Measurements from ENCODE around the gene MSI2. TPM values are rescaled to one million over a fixed set of nuclear protein-coding genes. Genes with fewer than 3 reads are reported as not detected.

The MSI2 gene
- total and polyA plus RNA-seq, 7 experiments from 2014 or later, result 3.3 to 169 (median 125) TPM

DNA sequence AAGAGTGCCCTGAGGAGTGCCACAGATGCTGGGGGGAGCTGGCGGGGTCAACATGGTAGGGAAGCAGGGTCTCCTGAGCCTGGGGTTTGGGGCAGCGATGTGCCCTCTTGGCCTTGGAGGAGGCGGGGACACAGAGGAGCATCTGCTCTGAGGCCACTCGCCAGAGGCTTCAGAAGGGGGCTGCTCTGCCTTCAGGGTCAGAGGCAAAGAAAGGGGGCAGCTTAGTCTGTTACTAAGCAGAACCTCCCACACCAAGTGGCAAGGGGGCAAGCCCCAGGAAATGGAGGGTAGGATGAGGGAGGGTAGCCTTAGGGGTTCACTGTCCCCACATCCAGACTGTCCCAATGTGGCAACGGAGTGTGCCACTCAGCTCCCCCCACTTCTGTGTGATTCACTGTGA is 470.5 kb downstream of the MSI2 start:
- ATAC-seq (no peak), DNase-seq (no peak)
- H3K4me3 ChIP-seq (ENCODE audit: low read length), result no peak overlapping the region
- no peaks in the 10 kb centered on the region for H3K27me3 ChIP-seq (ENCODE audit: control insufficient read depth in 2 of 2, insufficient read depth in 2 of 2, low read length in 2 of 2)
- Mint-ChIP-seq H3K9me3 (peaks cover 0 to 1% (median 0%) of the 10 kb centered on the region in 11 donors), H3K36me3 (no peaks in the 10 kb centered on the region), H3K4me1 (peaks cover 0 to 2% (median 0%) of the 10 kb centered on the region in 7 donors), H3K27ac (no peak overlapping the region), H3K4me3 (no peak overlapping the region), H3K27me3 (peaks cover 0 to 19% (median 3%) of the 10 kb centered on the region in 5 donors)
- H3K4me1 ChIP-seq (ENCODE audit: control insufficient read depth in 2 of 2, insufficient read depth in 2 of 2, low read length in 2 of 2), result peaks cover 0 to 4% of the 10 kb centered on the region in 2 donors
- no peaks in the 10 kb centered on the region for H3K9me3 ChIP-seq (ENCODE audit: control insufficient read depth in 2 of 3, low read length in 3 of 3)
- CTCF ChIA-PET, result no interaction called here
- intact Hi-C loops (cut with micrococcal nuclease), result no loop called here
- no peaks in the 10 kb centered on the region for H3K36me3 ChIP-seq (ENCODE audit: control insufficient read depth in 2 of 3, insufficient read depth in 3 of 3, low read length in 3 of 3)
- POLR2A ChIA-PET, result no interaction called here
- no peak overlapping the region for H3K27ac ChIP-seq (ENCODE audit: low read depth, low read length)

DNA sequence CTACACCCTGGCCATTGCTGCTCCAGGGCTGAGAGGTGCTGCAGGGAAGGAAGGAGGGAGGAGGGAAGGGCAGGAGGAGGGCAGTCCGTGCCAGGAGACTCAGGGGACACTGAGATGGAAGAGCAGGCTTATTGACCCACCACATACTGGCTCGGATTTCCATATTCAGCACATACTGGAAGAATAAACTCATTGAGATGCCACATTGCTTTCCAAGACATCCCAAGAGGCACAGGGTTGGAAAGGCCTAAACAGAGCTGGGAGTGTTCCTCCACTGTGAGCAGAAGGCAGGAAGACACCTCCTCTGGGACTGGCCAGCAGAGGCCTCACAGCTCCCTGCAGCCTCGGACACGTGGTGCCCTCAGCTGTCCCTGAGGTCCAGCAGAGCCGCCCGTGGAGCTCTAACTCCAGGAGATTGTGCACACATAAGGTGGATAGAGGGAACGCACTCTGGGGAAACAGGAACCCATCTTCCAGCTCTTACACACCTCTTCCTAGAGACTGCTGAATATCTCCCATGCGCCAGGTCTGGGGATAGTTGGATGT is 471.4 kb downstream of the MSI2 start:
- H3K36me3 ChIP-seq (ENCODE audit: control insufficient read depth in 2 of 3, insufficient read depth in 3 of 3, low read length in 3 of 3), result no peaks in the 10 kb centered on the region
- Mint-ChIP-seq H3K4me1 (peaks cover 0 to 2% (median 0%) of the 10 kb centered on the region in 7 donors), H3K27me3 (peaks cover 0 to 20% (median 3%) of the 10 kb centered on the region in 5 donors), H3K36me3 (no peaks in the 10 kb centered on the region), H3K27ac (no peak overlapping the region), H3K4me3 (no peak overlapping the region), H3K9me3 (peaks cover 0 to 1% (median 0%) of the 10 kb centered on the region in 11 donors)
- no peak overlapping the region for H3K27ac ChIP-seq (ENCODE audit: low read depth, low read length)
- no peak for ATAC-seq
- intact Hi-C loops (cut with micrococcal nuclease), result no loop called here
- POLR2A ChIA-PET, result interaction anchor here (0.6 kb wide), 1 partner anchor 373 kb away, joined by 3 read pairs; no protein-coding TSS in a partner anchor
- H3K27me3 ChIP-seq (ENCODE audit: control insufficient read depth in 2 of 2, insufficient read depth in 2 of 2, low read length in 2 of 2), result no peaks in the 10 kb centered on the region
- CTCF ChIA-PET, result no interaction called here
- DNase-seq, result no peak
- H3K4me3 ChIP-seq (ENCODE audit: low read length), result no peak overlapping the region
- H3K9me3 ChIP-seq (ENCODE audit: control insufficient read depth in 2 of 3, low read length in 3 of 3), result no peaks in the 10 kb centered on the region
- H3K4me1 ChIP-seq (ENCODE audit: control insufficient read depth in 2 of 2, insufficient read depth in 2 of 2, low read length in 2 of 2), result peaks cover 0 to 4% of the 10 kb centered on the region in 2 donors

DNA sequence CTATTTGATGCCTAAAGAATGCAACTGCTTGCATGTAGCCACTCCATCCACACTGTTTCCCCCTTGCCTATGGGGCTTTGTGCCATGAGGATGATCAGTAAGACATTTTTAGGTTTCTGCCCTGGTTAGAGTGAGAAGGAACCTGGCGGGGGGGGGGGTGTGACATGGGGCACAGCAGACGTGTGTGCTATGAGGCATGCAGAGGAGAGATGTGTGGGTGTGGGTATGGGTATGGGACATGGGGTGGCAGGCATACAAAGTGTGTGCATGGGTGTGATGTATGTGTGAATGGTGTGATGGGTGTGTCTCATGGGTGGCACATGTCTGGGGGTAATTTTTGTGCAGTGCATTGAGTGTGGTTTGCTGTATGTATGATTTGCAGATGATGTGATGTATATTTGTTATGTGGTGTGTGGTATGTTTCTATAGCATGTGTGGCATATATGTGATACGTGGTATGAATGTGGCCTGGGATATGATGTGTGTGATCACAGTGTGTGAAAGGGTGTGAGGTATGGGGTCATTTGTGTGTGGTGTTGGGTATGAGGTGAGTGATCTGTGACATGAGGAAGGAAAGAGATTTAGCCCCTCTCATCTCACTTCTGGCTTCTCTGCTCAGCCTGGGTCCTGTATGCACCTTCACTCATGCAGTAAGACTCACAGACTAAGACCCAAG is 473.8 kb downstream of the MSI2 start:
- no peak for ATAC-seq
- CTCF ChIA-PET, result no interaction called here

DNA sequence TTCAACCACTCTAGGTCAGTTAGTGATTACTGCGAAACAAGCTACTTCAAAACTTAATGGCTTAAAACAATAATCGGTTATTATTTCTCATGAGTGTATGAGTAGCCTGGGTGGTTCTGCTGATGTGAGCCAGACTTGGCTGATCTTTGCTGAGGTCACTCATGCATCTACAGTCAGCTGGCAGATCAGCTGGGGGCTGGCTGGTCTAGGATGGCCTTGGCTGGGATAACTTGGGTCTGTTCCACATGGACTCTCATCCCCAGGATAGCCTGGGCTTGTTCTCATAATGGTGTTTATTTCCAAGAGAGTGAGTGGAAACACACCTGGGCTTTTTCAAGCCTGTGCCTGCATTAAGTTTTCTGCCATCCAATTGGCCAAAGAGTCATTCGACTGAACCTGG is 475.7 kb downstream of the MSI2 start:
- Histone ChIP-seq H3K27ac (ENCODE audit: low read depth, low read length) (no peak overlapping the region), H3K36me3 (ENCODE audit: control insufficient read depth in 2 of 3, insufficient read depth in 3 of 3, low read length in 3 of 3) (no peaks in the 10 kb centered on the region), H3K4me1 (ENCODE audit: control insufficient read depth in 2 of 2, insufficient read depth in 2 of 2, low read length in 2 of 2) (no peaks in the 10 kb centered on the region), H3K27me3 (ENCODE audit: control insufficient read depth in 2 of 2, insufficient read depth in 2 of 2, low read length in 2 of 2) (no peaks in the 10 kb centered on the region), H3K9me3 (ENCODE audit: control insufficient read depth in 2 of 3, low read length in 3 of 3) (no peaks in the 10 kb centered on the region), H3K4me3 (ENCODE audit: low read length) (no peak overlapping the region)
- ATAC-seq (no peak), DNase-seq (no peak)
- no peaks in the 10 kb centered on the region for H3K36me3 Mint-ChIP-seq
- ChIA-PET CTCF (interaction anchor here (1.0 kb wide), 1 partner anchor 51 kb away, joined by 3 read pairs; no protein-coding TSS in a partner anchor), POLR2A (no interaction called here)
- no peaks in the 10 kb centered on the region for H3K4me1 Mint-ChIP-seq
- no peak overlapping the region for H3K27ac Mint-ChIP-seq
- peaks cover 0 to 35% (median 5%) of the 10 kb centered on the region in 5 donors for H3K27me3 Mint-ChIP-seq
- peaks cover 0 to 1% (median 0%) of the 10 kb centered on the region in 11 donors for H3K9me3 Mint-ChIP-seq
- intact Hi-C loops (cut with micrococcal nuclease), result no loop called here
- no peak overlapping the region for H3K4me3 Mint-ChIP-seq

More for the DNA sequence above, 473.8 kb downstream of the MSI2 start:
- Histone ChIP-seq H3K4me1 (ENCODE audit: control insufficient read depth in 2 of 2, insufficient read depth in 2 of 2, low read length in 2 of 2) (no peaks in the 10 kb centered on the region), H3K27me3 (ENCODE audit: control insufficient read depth in 2 of 2, insufficient read depth in 2 of 2, low read length in 2 of 2) (no peaks in the 10 kb centered on the region), H3K9me3 (ENCODE audit: control insufficient read depth in 2 of 3, low read length in 3 of 3) (no peaks in the 10 kb centered on the region), H3K36me3 (ENCODE audit: control insufficient read depth in 2 of 3, insufficient read depth in 3 of 3, low read length in 3 of 3) (no peaks in the 10 kb centered on the region), H3K27ac (ENCODE audit: low read depth, low read length) (no peak overlapping the region), H3K4me3 (ENCODE audit: low read length) (no peak overlapping the region)
- DNase-seq, result no peak
- Mint-ChIP-seq H3K4me3 (no peak overlapping the region), H3K4me1 (no peaks in the 10 kb centered on the region), H3K36me3 (no peaks in the 10 kb centered on the region), H3K27ac (no peak overlapping the region), H3K27me3 (peaks cover 0 to 35% (median 5%) of the 10 kb centered on the region in 5 donors), H3K9me3 (peaks cover 0 to 1% (median 0%) of the 10 kb centered on the region in 11 donors)
- intact Hi-C loops (cut with micrococcal nuclease), result no loop called here
- POLR2A ChIA-PET, result no interaction called here

DNA sequence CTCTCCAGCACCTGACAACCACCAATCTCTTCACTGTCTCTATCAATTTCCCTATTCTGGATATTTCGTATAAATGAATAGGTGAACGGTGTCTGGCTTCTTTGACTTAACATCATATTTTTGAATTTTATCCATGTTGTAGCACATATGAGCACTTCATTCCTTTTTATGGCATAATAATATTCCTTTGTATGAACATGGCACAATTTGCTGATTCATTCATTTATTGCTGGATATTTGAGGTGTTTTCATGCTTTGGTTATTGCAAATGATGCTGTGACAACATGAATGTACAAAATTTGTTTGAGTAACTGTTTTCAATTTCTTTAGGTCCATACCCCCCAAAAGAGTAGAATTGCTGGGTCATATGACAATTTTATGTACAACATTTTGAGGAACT is 476.8 kb downstream of the MSI2 start:
- no peak overlapping the region for H3K27ac ChIP-seq (ENCODE audit: low read depth, low read length)
- no peaks in the 10 kb centered on the region for H3K36me3 Mint-ChIP-seq
- H3K4me3 ChIP-seq (ENCODE audit: low read length), result no peak overlapping the region
- no peak for ATAC-seq
- CTCF ChIA-PET, result no interaction called here
- H3K9me3 ChIP-seq (ENCODE audit: control insufficient read depth in 2 of 3, low read length in 3 of 3), result no peaks in the 10 kb centered on the region
- H3K27me3 ChIP-seq (ENCODE audit: control insufficient read depth in 2 of 2, insufficient read depth in 2 of 2, low read length in 2 of 2), result no peaks in the 10 kb centered on the region
- H3K36me3 ChIP-seq (ENCODE audit: control insufficient read depth in 2 of 3, insufficient read depth in 3 of 3, low read length in 3 of 3), result no peaks in the 10 kb centered on the region
- no peak for DNase-seq
- POLR2A ChIA-PET, result no interaction called here
- intact Hi-C loops (cut with micrococcal nuclease), result no loop called here
- H3K27ac Mint-ChIP-seq, result no peak overlapping the region
- peaks cover 0 to 35% (median 5%) of the 10 kb centered on the region in 5 donors for H3K27me3 Mint-ChIP-seq
- H3K4me3 Mint-ChIP-seq, result no peak overlapping the region
- H3K4me1 ChIP-seq (ENCODE audit: control insufficient read depth in 2 of 2, insufficient read depth in 2 of 2, low read length in 2 of 2), result no peaks in the 10 kb centered on the region
- H3K4me1 Mint-ChIP-seq, result no peaks in the 10 kb centered on the region
- peaks cover 0 to 1% (median 0%) of the 10 kb centered on the region in 11 donors for H3K9me3 Mint-ChIP-seq

Other genes starting within 250 kb of the MSI2 start
- gene AKAP1, start 171.3 kb upstream of the MSI2 start, total RNA-seq, result 10 to 100 TPM; 22.2 to 35.8 (median 34.3) TPM
- 10 to 100 TPM; 13.2 to 26.6 TPM for gene AKAP1, start 171.3 kb upstream of the MSI2 start, polyA plus RNA-seq

All from naive thymus-derived CD4-positive, alpha-beta T cell (primary cell).